Measurements from ENCODE around the gene AQR.

Gene AQR

DNA sequence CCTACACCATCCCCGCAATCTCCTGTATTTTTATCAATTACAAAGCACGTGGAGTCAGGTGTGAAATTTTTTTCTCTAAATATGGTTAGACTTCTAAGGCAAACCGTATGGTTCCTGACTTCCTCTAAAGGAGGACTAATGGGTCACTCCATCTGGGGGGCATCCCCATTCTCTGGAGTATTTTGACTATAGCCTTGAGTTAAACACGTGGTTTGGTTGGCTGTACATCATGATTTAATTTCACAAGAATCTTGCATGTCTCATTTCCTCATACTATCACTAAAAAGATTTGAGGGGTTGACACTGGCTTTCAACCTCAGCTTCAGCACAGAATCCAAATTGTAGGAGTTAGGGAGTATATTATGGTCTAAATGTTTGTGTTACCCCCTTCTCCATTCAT lies 43.8 kb upstream of the AQR start (continued):
- TF ChIP-seq, protein P1, sequence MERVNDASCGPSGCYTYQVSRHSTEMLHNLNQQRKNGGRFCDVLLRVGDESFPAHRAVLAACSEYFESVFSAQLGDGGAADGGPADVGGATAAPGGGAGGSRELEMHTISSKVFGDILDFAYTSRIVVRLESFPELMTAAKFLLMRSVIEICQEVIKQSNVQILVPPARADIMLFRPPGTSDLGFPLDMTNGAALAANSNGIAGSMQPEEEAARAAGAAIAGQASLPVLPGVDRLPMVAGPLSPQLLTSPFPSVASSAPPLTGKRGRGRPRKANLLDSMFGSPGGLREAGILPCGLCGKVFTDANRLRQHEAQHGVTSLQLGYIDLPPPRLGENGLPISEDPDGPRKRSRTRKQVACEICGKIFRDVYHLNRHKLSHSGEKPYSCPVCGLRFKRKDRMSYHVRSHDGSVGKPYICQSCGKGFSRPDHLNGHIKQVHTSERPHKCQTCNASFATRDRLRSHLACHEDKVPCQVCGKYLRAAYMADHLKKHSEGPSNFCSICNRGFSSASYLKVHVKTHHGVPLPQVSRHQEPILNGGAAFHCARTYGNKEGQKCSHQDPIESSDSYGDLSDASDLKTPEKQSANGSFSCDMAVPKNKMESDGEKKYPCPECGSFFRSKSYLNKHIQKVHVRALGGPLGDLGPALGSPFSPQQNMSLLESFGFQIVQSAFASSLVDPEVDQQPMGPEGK (CRISPR knock-in tag; IDR thresholded peaks at IDR 0.05; ENCODE audit: borderline replicate concordance) = no peak
- no peak for TF ChIP-seq SNAI2 (CRISPR knock-in tag; IDR thresholded peaks at IDR 0.05)
- TF ChIP-seq OSR1 (CRISPR knock-in tag; IDR thresholded peaks at IDR 0.05) = no peak
- no peak for TF ChIP-seq ZFP3 (CRISPR knock-in tag; IDR thresholded peaks at IDR 0.05)

DNA sequence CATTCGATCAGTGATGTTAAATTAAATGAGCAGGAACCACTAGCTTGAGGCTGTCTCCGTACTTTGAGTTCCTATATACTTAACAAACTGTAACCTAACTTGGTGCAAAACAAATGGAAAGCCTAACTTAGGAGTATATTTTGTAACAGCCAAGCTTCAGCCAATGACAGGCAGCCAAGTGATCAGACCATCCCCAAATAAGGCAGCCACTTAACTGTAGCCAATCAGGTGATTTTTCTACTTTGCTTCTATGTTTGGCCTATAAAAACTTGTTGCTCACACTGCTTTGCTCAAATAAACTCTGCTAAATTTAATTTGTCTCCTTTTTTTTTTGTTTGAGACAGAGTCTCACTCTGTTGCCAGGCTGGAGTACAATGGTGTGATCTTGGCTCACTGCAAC lies 37.9 kb upstream of the AQR start:
- ATAC-seq = no peak
- TF ChIP-seq TCF4 (CRISPR knock-in tag; IDR thresholded peaks at IDR 0.05; ENCODE audit: borderline replicate concordance) = no peak
- no peak for TF ChIP-seq ZNF565 (CRISPR knock-in tag; conservative IDR thresholded peaks at IDR 0.05; ENCODE audit: low read depth)
- TF ChIP-seq SNAI2 (CRISPR knock-in tag; IDR thresholded peaks at IDR 0.05) = no peak
- TF ChIP-seq, protein P2, sequence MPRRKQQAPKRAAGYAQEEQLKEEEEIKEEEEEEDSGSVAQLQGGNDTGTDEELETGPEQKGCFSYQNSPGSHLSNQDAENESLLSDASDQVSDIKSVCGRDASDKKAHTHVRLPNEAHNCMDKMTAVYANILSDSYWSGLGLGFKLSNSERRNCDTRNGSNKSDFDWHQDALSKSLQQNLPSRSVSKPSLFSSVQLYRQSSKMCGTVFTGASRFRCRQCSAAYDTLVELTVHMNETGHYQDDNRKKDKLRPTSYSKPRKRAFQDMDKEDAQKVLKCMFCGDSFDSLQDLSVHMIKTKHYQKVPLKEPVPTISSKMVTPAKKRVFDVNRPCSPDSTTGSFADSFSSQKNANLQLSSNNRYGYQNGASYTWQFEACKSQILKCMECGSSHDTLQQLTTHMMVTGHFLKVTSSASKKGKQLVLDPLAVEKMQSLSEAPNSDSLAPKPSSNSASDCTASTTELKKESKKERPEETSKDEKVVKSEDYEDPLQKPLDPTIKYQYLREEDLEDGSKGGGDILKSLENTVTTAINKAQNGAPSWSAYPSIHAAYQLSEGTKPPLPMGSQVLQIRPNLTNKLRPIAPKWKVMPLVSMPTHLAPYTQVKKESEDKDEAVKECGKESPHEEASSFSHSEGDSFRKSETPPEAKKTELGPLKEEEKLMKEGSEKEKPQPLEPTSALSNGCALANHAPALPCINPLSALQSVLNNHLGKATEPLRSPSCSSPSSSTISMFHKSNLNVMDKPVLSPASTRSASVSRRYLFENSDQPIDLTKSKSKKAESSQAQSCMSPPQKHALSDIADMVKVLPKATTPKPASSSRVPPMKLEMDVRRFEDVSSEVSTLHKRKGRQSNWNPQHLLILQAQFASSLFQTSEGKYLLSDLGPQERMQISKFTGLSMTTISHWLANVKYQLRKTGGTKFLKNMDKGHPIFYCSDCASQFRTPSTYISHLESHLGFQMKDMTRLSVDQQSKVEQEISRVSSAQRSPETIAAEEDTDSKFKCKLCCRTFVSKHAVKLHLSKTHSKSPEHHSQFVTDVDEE (CRISPR knock-in tag; IDR thresholded peaks at IDR 0.05) = no peak
- TF ChIP-seq, protein P3, sequence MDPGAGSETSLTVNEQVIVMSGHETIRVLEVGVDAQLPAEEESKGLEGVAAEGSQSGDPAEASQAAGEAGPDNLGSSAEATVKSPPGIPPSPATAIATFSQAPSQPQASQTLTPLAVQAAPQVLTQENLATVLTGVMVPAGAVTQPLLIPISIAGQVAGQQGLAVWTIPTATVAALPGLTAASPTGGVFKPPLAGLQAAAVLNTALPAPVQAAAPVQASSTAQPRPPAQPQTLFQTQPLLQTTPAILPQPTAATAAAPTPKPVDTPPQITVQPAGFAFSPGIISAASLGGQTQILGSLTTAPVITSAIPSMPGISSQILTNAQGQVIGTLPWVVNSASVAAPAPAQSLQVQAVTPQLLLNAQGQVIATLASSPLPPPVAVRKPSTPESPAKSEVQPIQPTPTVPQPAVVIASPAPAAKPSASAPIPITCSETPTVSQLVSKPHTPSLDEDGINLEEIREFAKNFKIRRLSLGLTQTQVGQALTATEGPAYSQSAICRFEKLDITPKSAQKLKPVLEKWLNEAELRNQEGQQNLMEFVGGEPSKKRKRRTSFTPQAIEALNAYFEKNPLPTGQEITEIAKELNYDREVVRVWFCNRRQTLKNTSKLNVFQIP (CRISPR knock-in tag; IDR thresholded peaks at IDR 0.05; ENCODE audit: borderline replicate concordance, low read depth) = no peak
- no peak for TF ChIP-seq BACH2 (CRISPR knock-in tag; IDR thresholded peaks at IDR 0.05; ENCODE audit: borderline replicate concordance)
- TF ChIP-seq, protein P4, sequence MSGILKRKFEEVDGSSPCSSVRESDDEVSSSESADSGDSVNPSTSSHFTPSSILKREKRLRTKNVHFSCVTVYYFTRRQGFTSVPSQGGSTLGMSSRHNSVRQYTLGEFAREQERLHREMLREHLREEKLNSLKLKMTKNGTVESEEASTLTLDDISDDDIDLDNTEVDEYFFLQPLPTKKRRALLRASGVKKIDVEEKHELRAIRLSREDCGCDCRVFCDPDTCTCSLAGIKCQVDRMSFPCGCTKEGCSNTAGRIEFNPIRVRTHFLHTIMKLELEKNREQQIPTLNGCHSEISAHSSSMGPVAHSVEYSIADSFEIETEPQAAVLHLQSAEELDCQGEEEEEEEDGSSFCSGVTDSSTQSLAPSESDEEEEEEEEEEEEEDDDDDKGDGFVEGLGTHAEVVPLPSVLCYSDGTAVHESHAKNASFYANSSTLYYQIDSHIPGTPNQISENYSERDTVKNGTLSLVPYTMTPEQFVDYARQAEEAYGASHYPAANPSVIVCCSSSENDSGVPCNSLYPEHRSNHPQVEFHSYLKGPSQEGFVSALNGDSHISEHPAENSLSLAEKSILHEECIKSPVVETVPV (CRISPR knock-in tag; IDR thresholded peaks at IDR 0.05) = no peak
- no peak for TF ChIP-seq TOX (CRISPR knock-in tag; IDR thresholded peaks at IDR 0.05; ENCODE audit: borderline replicate concordance)
- no peak for TF ChIP-seq ZFP3 (CRISPR knock-in tag; IDR thresholded peaks at IDR 0.05)
- no peak for TF ChIP-seq ESRRG (CRISPR knock-in tag; IDR thresholded peaks at IDR 0.05)
- TF ChIP-seq, protein P1 (CRISPR knock-in tag; IDR thresholded peaks at IDR 0.05; ENCODE audit: borderline replicate concordance) = no peak
- TF ChIP-seq ZNF8 (CRISPR knock-in tag; IDR thresholded peaks at IDR 0.05) = no peak
- no peak for TF ChIP-seq ISL1 (CRISPR knock-in tag; IDR thresholded peaks at IDR 0.05)
- no peak for TF ChIP-seq ZFP30 (CRISPR knock-in tag; IDR thresholded peaks at IDR 0.05)
- TF ChIP-seq RARB (CRISPR knock-in tag; IDR thresholded peaks at IDR 0.05) = no peak
- TF ChIP-seq ZNF70 (CRISPR knock-in tag; IDR thresholded peaks at IDR 0.05) = no peak

DNA sequence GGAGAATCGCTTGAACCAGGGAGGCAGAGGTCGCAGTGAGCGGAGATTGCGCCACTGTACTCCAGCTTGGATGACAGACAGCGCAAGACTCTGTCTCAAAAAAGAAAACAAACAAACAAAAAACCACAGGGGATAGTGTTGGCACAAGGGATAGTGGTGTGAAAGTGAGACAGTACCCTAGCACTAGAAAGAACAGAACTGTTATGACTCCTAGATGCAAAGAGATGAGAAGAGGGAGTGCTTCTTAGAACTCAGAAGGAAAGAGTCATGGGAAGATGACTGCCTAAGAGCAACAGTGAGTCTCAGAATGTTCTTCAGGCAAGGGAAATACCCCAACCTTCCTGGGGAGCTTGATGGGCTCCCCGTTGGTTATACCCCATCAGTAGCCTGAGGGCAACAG lies 36.4 kb upstream of the AQR start:
- TF ChIP-seq PPARA (CRISPR knock-in tag; IDR thresholded peaks at IDR 0.05; ENCODE audit: borderline replicate concordance) = no peak
- no peak for TF ChIP-seq ZFP30 (CRISPR knock-in tag; IDR thresholded peaks at IDR 0.05)
- no peak for TF ChIP-seq OSR1 (CRISPR knock-in tag; IDR thresholded peaks at IDR 0.05)
- ATAC-seq = no peak

DNA sequence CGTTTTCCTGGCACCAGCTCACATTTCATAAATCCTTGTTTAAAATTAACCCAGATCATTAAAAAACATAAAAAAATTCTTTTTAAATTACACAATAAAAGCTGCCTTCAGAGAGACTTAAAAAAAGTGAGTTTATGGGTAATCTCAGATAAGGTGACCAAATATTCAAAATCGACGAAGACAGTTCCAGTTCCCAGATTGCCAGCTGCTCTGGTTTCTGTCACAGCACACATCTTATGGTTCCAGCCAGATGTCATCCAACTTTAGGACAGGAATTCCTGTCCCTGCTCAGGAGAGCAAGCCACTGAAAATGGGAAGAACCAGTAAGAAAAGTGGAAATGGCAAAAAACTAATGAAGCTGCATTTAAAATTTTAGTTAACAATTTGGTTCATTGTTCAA lies 34.4 kb upstream of the AQR start:
- no peak for ATAC-seq
- no peak for TF ChIP-seq ZFP3 (CRISPR knock-in tag; IDR thresholded peaks at IDR 0.05)
- TF ChIP-seq TCF4 (CRISPR knock-in tag; IDR thresholded peaks at IDR 0.05; ENCODE audit: borderline replicate concordance) = no peak
- TF ChIP-seq ESRRG (CRISPR knock-in tag; IDR thresholded peaks at IDR 0.05) = no peak
- TF ChIP-seq ARNTL (CRISPR knock-in tag; IDR thresholded peaks at IDR 0.05; ENCODE audit: borderline replicate concordance, low read depth) = no peak
- TF ChIP-seq ZFP30 (CRISPR knock-in tag; IDR thresholded peaks at IDR 0.05) = no peak
- no peak for TF ChIP-seq OSR1 (CRISPR knock-in tag; IDR thresholded peaks at IDR 0.05)
- TF ChIP-seq PPARA (CRISPR knock-in tag; IDR thresholded peaks at IDR 0.05; ENCODE audit: borderline replicate concordance) = no peak
- TF ChIP-seq, protein P4 (CRISPR knock-in tag; IDR thresholded peaks at IDR 0.05) = no peak
- TF ChIP-seq, protein P1 (CRISPR knock-in tag; IDR thresholded peaks at IDR 0.05; ENCODE audit: borderline replicate concordance) = no peak
- TF ChIP-seq CSDC2 (CRISPR knock-in tag; IDR thresholded peaks at IDR 0.05) = no peak
- no peak for TF ChIP-seq ZC3H10 (CRISPR knock-in tag; IDR thresholded peaks at IDR 0.05)
- TF ChIP-seq ZNF70 (CRISPR knock-in tag; IDR thresholded peaks at IDR 0.05) = no peak
- TF ChIP-seq ZNF565 (CRISPR knock-in tag; conservative IDR thresholded peaks at IDR 0.05; ENCODE audit: low read depth) = no peak
- no peak for TF ChIP-seq GLIS3 (CRISPR knock-in tag; IDR thresholded peaks at IDR 0.05)
- no peak for TF ChIP-seq SNAI2 (CRISPR knock-in tag; IDR thresholded peaks at IDR 0.05)
- TF ChIP-seq RARB (CRISPR knock-in tag; IDR thresholded peaks at IDR 0.05) = no peak
